Thyroid gland (tissue), 4 donors: ENCODE data around the gene NCAPG.

ENCODE experiments used
- CTCF ChIP-seq, 6 experiments: fragments of 200-600 bp in 3 of 6; fragments of 450-650 bp in 3 of 6; sonication (generic) in 3 of 6; IDR thresholded peaks; one replicate each; pipeline ENCODE4 v1.5.1; 2016 to 2019; ENCODE audit warnings: antibody characterized with exemption in 6 of 6, mild to moderate bottlenecking in 2 of 6, inconsistent platforms in 1 of 6, moderate library complexity in 1 of 6
- POLR2A ChIP-seq, 2 donors: fragments of 450-650 bp; IDR thresholded peaks; one replicate each; pipeline ENCODE4 v1.6.1; 2017; ENCODE audit warnings: antibody characterized with exemption in 2 of 2, mild to moderate bottlenecking in 2 of 2, moderate library complexity in 1 of 2

- TF ChIP-seq CTCF (IDR thresholded peaks at IDR 0.05) = no peak
- TF ChIP-seq POLR2A (IDR thresholded peaks at IDR 0.05) = no peak
Measured at GRCh38 chr4:17766826-17767458, 43.8 kb upstream of the NCAPG start.
